ENCODE measurements around the gene GDPD5. TPM values are rescaled to one million over a fixed set of nuclear protein-coding genes. Genes with fewer than 3 reads are reported as not detected.

The GDPD5 gene
- total RNA-seq, 1 experiment from 2014 or later = 7.8 TPM

- Histone ChIP-seq H4K5ac (ENCODE audit: insufficient read length, low read depth, low read length) (no peak overlapping the region), H3K27ac (ENCODE audit: insufficient read length, low read depth, low read length) (no peak overlapping the region), H3K14ac (ENCODE audit: insufficient read depth, low read length) (no peak overlapping the region), H3K4ac (ENCODE audit: low read depth, low read length) (no peak overlapping the region), H3K23ac (ENCODE audit: insufficient read length, low read depth, low read length) (no peak overlapping the region), H2AK5ac (ENCODE audit: insufficient read length, low read length) (no peak overlapping the region), H3K79me2 (ENCODE audit: insufficient read depth, low read length) (no peaks in the 10 kb centered on the region), H4K91ac (ENCODE audit: insufficient read length, low read depth, low read length) (no peak overlapping the region), H3K9ac (ENCODE audit: extremely low read depth, insufficient read length, low read length) (no peak overlapping the region), H3K4me1 (ENCODE audit: insufficient read depth, low read length) (no peaks in the 10 kb centered on the region), H3K56ac (ENCODE audit: insufficient read length, low read depth, low read length) (no peak overlapping the region), H2AFZ (ENCODE audit: low read length) (no peak overlapping the region), H2BK20ac (ENCODE audit: low read depth, low read length, poor library complexity, severe bottlenecking) (no peak overlapping the region), H3K23me2 (ENCODE audit: insufficient read length, low read depth, low read length, poor library complexity, severe bottlenecking) (no peaks in the 10 kb centered on the region), H4K8ac (replicated peaks; ENCODE audit: insufficient read length, low read depth, low read length) (no peak overlapping the region), H4K20me1 (ENCODE audit: control insufficient read depth, insufficient read depth, insufficient read length) (no peaks in the 10 kb centered on the region), H2BK5ac (ENCODE audit: insufficient read length, low read length) (no peak overlapping the region), H2BK120ac (ENCODE audit: low read depth, low read length, poor library complexity, severe bottlenecking) (no peak overlapping the region), H3K9me3 (ENCODE audit: control insufficient read depth, low read depth, low read length) (no peaks in the 10 kb centered on the region), H2BK15ac (ENCODE audit: low read depth, low read length) (no peak overlapping the region), H3K4me2 (ENCODE audit: insufficient read depth, insufficient read length, low read length) (no peak overlapping the region), H3T11ph (ENCODE audit: low read length) (no peak overlapping the region), H3K27me3 (ENCODE audit: insufficient read depth, low read length) (no peaks in the 10 kb centered on the region), H2BK12ac (ENCODE audit: insufficient read length, low read depth, low read length) (no peak overlapping the region), H3K18ac (ENCODE audit: insufficient read length, low read depth, low read length) (no peak overlapping the region), H3K79me1 (ENCODE audit: insufficient read depth, low read depth, low read length, poor library complexity, severe bottlenecking) (no peaks in the 10 kb centered on the region)
- TF ChIP-seq, protein P1, sequence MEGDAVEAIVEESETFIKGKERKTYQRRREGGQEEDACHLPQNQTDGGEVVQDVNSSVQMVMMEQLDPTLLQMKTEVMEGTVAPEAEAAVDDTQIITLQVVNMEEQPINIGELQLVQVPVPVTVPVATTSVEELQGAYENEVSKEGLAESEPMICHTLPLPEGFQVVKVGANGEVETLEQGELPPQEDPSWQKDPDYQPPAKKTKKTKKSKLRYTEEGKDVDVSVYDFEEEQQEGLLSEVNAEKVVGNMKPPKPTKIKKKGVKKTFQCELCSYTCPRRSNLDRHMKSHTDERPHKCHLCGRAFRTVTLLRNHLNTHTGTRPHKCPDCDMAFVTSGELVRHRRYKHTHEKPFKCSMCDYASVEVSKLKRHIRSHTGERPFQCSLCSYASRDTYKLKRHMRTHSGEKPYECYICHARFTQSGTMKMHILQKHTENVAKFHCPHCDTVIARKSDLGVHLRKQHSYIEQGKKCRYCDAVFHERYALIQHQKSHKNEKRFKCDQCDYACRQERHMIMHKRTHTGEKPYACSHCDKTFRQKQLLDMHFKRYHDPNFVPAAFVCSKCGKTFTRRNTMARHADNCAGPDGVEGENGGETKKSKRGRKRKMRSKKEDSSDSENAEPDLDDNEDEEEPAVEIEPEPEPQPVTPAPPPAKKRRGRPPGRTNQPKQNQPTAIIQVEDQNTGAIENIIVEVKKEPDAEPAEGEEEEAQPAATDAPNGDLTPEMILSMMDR (conservative IDR thresholded peaks at IDR 0.05) = peak; percentile 96
- no CpG with 5 or more reads among the region's 6 CpGs for whole genome bisulfite sequencing (ENCODE audit: extremely low coverage, insufficient read length, low lambda C conversion rate)
- Mint-ChIP-seq H3K27ac (no peak overlapping the region), H3K9me3 (no peaks in the 10 kb centered on the region), H3K27me3 (ENCODE audit: low read depth) (peaks cover 3% of the 10 kb centered on the region), H3K4me1 (peaks cover 0 to 4% of the 10 kb centered on the region in 2 experiments; a peak in 1 of 4 replicates), H3K36me3 (ENCODE audit: insufficient read depth in 1 of 3, low read depth in 3 of 3) (no peaks in the 10 kb centered on the region; a peak in 1 of 7 replicates), H3K4me3 (no peak overlapping the region)
- DNase-seq = peak; percentile 77
Measured at GRCh38 chr11:75445315-75445953, 80.3 kb downstream of the GDPD5 start.
